OCI-LY7 (cell line): Measurements from ENCODE around the gene SLC13A3. TPM values are rescaled to one million over a fixed set of nuclear protein-coding genes. Genes with fewer than 3 reads are reported as not detected.

Source experiments
- BruUV-seq: library from RNA; stranded (reverse); fragments of 400-500 nt; replicated peaks from 2 replicates; lab custom pipeline; 2021; lab: Mats Ljungman, UMichigan
- CTCF ChIA-PET: fragments of 300-600 bp; sonication (Branson Sonifier 250); formaldehyde crosslinking; loops from one replicate; lab custom pipeline; 2022; ENCODE audit warnings: antibody characterized with exemption; ENCODE audit not compliant: unreplicated experiment; lab: Charles Lee
- POLR2A ChIA-PET: fragments of 300-600 bp; sonication (Branson Sonifier 250); formaldehyde crosslinking; loops from one replicate; lab custom pipeline; 2022; ENCODE audit warnings: antibody characterized with exemption; lab: Charles Lee
- DNase-seq: peaks from one replicate; pipeline ENCODE4 v3.0.0-alpha.2; 2015; ENCODE audit warnings: low spot score
- H2AFZ ChIP-seq: fragments of 200-600 bp; sonication (generic), shearing (Covaris generic); 2 replicates; pipeline ENCODE4 v1.6.1; 2014; ENCODE audit warnings: mild to moderate bottlenecking, antibody characterized with exemption, low read length, moderate library complexity
- H3K27ac ChIP-seq: fragments of 200-600 bp; sonication (generic); 2 replicates; pipeline ENCODE4 v1.5.1; 2014; ENCODE audit warnings: mixed run types, low read depth, mild to moderate bottlenecking, moderate library complexity, low read length, inconsistent platforms; ENCODE audit not compliant: poor library complexity, severe bottlenecking
- H3K36me3 ChIP-seq: fragments of 200-600 bp; sonication (generic); 2 replicates; pipeline ENCODE4 v1.6.1; 2014; ENCODE audit warnings: mild to moderate bottlenecking, antibody characterized with exemption, low read length, moderate library complexity, mixed read lengths; ENCODE audit not compliant: insufficient read depth
- H3K4me1 ChIP-seq: fragments of 200-600 bp; sonication (generic); 2 replicates; pipeline ENCODE4 v1.5.1; 2014; ENCODE audit warnings: mild to moderate bottlenecking, low read length; ENCODE audit not compliant: insufficient read depth, poor library complexity, severe bottlenecking
- H3K4me2 ChIP-seq: fragments of 200-600 bp; sonication (generic); 2 replicates; pipeline ENCODE4 v1.6.1; 2014; ENCODE audit warnings: mild to moderate bottlenecking, low read length
- H3K4me3 ChIP-seq: fragments of 200-600 bp; sonication (generic); 2 replicates; pipeline ENCODE4 v1.5.1; 2014; ENCODE audit warnings: mild to moderate bottlenecking, low read depth, low read length; ENCODE audit not compliant: poor library complexity, severe bottlenecking
- H3K79me2 ChIP-seq: fragments of 200-600 bp; sonication (generic); 2 replicates; pipeline ENCODE4 v1.6.1; 2016; ENCODE audit warnings: low read depth, mild to moderate bottlenecking, low read length, moderate library complexity, mixed read lengths; ENCODE audit not compliant: insufficient read depth
- H3K9me2 ChIP-seq: fragments of 200-600 bp; sonication (generic); 2 replicates; pipeline ENCODE4 v1.6.1; 2016; ENCODE audit warnings: mild to moderate bottlenecking, low read length, mixed read lengths; ENCODE audit not compliant: insufficient read depth
- H3K9me3 ChIP-seq: fragments of 200-600 bp; sonication (generic); 2 replicates; pipeline ENCODE4 v1.6.1; 2014; ENCODE audit warnings: mild to moderate bottlenecking, mixed run types, low read length, mixed read lengths
- H4K20me1 ChIP-seq: fragments of 200-600 bp; sonication (generic); 2 replicates; pipeline ENCODE4 v1.6.1; 2014; ENCODE audit warnings: mild to moderate bottlenecking, antibody characterized with exemption, low read length, moderate library complexity, mixed read lengths; ENCODE audit not compliant: insufficient read depth
- CTCF ChIP-seq: fragments of 200-600 bp; sonication (generic); conservative IDR thresholded peaks from 2 replicates; pipeline ENCODE4 v1.5.1; 2014; ENCODE audit warnings: mild to moderate bottlenecking, antibody characterized with exemption, low read length, moderate library complexity, mixed read lengths
- EZH2phosphoT487 ChIP-seq: fragments of 200-600 bp; sonication (generic); IDR thresholded peaks from 2 replicates; pipeline ENCODE4 v1.6.1; 2018; ENCODE audit warnings: low read depth, borderline replicate concordance, mild to moderate bottlenecking, mixed run types, antibody characterized with exemption, low read length, moderate library complexity, mixed read lengths
- intact Hi-C: fragments of 100-400 bp; cut with micrococcal nuclease; formaldehyde crosslinking; loops from one replicate; pipeline ENCODE4 v1.10.0; 2022; ENCODE audit not compliant: unreplicated experiment
- total RNA-seq, 2 experiments: library from RNA; depleted of rRNA in 1 of 2; stranded (reverse); fragments of >200 nt in 1 of 2; shearing (Covaris generic) in 1 of 2; gene quantifications; 2 replicates each; pipeline ENCODE4 v1.2.3, GENCODE V29; 2014 to 2022

The SLC13A3 gene
- total RNA-seq, 2 experiments from 2014 or later: not detected

GRCh38 chr20:46657618-46658017 lies 6.4 kb upstream of the SLC13A3 start:
- H3K4me3 ChIP-seq: no peak overlapping the region
- no peak overlapping the region for H3K27ac ChIP-seq
- ChIA-PET CTCF (no interaction called here), POLR2A (no interaction called here)
- H3K79me2 ChIP-seq: no peaks in the 10 kb centered on the region
- H3K9me3 ChIP-seq: no peaks in the 10 kb centered on the region
- no peaks in the 10 kb centered on the region for H3K4me1 ChIP-seq
- no peak overlapping the region for H2AFZ ChIP-seq
- BruUV-seq: no TSS peak
- no peak for TF ChIP-seq CTCF
- H3K4me2 ChIP-seq: no peak overlapping the region
- DNase-seq: no peak
- H3K36me3 ChIP-seq: no peaks in the 10 kb centered on the region
- intact Hi-C loops: no loop called here
- no peaks in the 10 kb centered on the region for H4K20me1 ChIP-seq
- no peaks in the 10 kb centered on the region for H3K9me2 ChIP-seq

GRCh38 chr20:46657137-46657536 lies 5.9 kb upstream of the SLC13A3 start:
- no peak overlapping the region for H3K4me2 ChIP-seq
- H4K20me1 ChIP-seq: no peaks in the 10 kb centered on the region
- H3K4me1 ChIP-seq: no peaks in the 10 kb centered on the region
- no peaks in the 10 kb centered on the region for H3K79me2 ChIP-seq
- DNase-seq: no peak
- H3K4me3 ChIP-seq: no peak overlapping the region
- CTCF ChIA-PET: no interaction called here
- H3K9me2 ChIP-seq: no peaks in the 10 kb centered on the region
- intact Hi-C loops: no loop called here
- POLR2A ChIA-PET: interaction anchor here (0.7 kb wide), 1 partner anchor 13 kb away, joined by 3 read pairs; no protein-coding TSS in a partner anchor
- no peaks in the 10 kb centered on the region for H3K36me3 ChIP-seq
- H3K9me3 ChIP-seq: no peaks in the 10 kb centered on the region
- no peak for TF ChIP-seq EZH2phosphoT487
- TF ChIP-seq CTCF: no peak
- H3K27ac ChIP-seq: no peak overlapping the region
- BruUV-seq: no TSS peak
- no peak overlapping the region for H2AFZ ChIP-seq

GRCh38 chr20:46652699-46653098 lies 1.4 kb upstream of the SLC13A3 start:
- POLR2A ChIA-PET: no interaction called here
- H2AFZ ChIP-seq: no peak overlapping the region
- H3K27ac ChIP-seq: no peak overlapping the region
- no peaks in the 10 kb centered on the region for H3K79me2 ChIP-seq
- no peaks in the 10 kb centered on the region for H3K4me1 ChIP-seq
- BruUV-seq: no TSS peak
- CTCF ChIA-PET: no interaction called here
- intact Hi-C loops: no loop called here
- H3K36me3 ChIP-seq: no peaks in the 10 kb centered on the region
- no peak overlapping the region for H3K4me3 ChIP-seq
- no peaks in the 10 kb centered on the region for H3K9me3 ChIP-seq
- DNase-seq: no peak
- TF ChIP-seq EZH2phosphoT487: no peak
- no peak for TF ChIP-seq CTCF
- no peak overlapping the region for H3K4me2 ChIP-seq
- H3K9me2 ChIP-seq: no peaks in the 10 kb centered on the region
- no peaks in the 10 kb centered on the region for H4K20me1 ChIP-seq
